UCSD-AML1 (cell line): ENCODE measurements around the gene CHRDL1.
"Not testable (repeated sequence)": the region's sequence is repeated elsewhere in the genome, so short reads cannot be mapped to it uniquely, and the experiment has no call there.

Source experiments
- DNase-seq: peaks from one replicate; lab custom pipeline; 2025; ENCODE audit not compliant: unreplicated experiment; lab: John Stamatoyannopoulos, UW

Gene CHRDL1

GRCh38 chrX:110795645-110796406, at the start of gene CHRDL1:
CHRDL1 (minus strand) TSS chrX:110795817; CDS start chrX:110792181, 3,636 bp downstream.
- DNase-seq = no peak

GRCh38 chrX:110836982-110837381, 41.4 kb upstream of the CHRDL1 start:
- no peak for DNase-seq

- DNase-seq = no peak
These were observed 40.8 kb upstream of the CHRDL1 start for GRCh38 chrX:110836451-110836850.

DNA sequence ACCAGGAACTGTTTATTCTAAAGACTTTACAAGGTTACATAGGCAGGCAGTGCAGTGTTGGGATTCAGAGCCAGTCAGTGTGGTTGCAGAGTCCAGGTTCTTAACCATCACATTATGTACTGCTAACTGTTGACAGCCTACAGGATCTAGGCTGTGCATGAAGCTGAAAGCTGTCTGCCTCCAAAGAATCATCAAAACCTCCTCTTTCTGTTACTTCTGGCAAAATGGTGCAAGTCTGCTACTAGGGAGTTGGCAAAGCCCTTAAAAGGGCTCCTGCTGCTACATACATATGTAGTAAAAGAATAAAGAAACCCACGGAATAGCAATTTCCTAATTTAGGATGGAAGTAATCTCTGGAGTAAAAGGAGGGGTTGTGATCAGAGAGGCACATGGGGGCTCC, 40.4 kb upstream of the CHRDL1 start:
- DNase-seq = no peak

DNA sequence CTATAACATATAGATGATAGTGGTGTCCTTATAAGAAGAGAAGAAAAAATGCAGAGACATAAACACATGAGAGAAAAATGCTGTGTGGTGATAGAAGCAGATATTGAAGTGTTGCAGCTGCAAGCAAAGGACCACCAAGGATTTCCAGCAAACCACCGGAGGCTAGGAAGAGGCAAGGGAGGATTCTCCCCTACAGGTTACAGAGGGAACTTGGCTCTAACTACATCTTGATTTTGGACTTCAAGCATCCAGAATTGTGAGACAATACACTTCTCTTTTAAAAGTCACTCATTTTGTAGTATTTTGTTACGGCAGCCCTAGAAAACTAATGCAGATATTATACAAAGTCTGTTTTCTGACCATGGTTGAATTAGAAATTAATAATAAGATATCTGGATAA, 30.4 kb upstream of the CHRDL1 start:
- no peak for DNase-seq

DNA sequence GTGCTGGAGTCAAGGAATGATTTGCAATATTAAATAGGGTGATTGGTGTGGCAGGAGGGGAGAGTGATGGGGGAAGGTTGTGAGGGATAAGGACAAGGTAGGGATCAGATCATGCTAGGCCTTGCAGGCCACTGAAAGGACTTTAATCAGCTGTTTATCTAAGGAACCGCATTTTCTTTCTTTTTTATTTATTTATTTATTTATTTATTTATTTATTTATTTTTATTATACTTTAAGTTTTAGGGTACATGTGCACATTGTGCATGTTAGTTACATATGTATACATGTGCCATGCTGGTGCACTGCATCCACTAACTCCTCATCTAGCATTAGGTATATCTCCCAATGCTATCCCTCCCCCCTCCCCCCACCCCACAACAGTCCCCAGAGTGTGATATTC, 20.9 kb upstream of the CHRDL1 start:
- not testable (repeated sequence) for DNase-seq

- no peak for DNase-seq
These were observed 10.5 kb upstream of the CHRDL1 start for GRCh38 chrX:110806145-110806544.

DNA sequence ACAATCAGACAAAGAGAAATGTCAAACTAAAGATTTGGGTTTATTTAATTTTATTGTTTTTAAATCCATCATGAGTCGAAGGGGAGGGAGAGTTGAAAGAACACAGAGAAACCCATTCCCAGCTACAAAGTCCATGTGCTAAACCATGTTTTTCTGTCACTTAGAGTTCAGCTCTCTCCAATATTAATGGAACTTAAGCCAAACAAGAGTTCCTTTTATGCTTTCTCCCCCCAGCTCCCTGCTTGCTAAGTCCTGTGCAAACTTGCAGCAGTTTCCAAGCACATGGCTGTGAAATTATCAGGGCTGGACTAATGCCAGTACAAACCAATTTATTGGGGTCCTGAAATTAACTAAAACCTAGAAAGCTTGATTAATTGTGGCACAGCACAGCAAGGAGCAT, 9.7 kb upstream of the CHRDL1 start:
- no peak for DNase-seq

DNA sequence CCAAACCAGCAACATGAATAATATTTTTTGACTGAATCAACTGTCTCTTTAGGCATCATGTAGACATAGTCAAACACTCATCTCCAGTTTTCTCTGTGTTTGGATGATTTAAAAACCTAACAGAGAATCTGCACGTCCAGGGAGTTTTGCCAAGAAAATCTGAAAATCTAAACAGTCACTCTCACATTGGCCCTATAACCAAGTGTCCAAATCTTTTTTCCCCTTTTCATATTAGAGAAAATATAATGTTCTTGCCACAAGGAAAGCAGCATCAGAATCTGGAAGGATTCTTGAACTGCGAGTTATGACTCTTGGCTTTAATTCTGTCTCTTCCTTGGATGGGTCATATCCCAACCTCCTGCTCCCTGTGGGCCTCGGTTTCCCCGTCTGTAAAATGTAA, 8.8 kb upstream of the CHRDL1 start:
- DNase-seq = no peak

GRCh38 chrX:110803506-110803905, 7.9 kb upstream of the CHRDL1 start:
- no peak for DNase-seq

DNA sequence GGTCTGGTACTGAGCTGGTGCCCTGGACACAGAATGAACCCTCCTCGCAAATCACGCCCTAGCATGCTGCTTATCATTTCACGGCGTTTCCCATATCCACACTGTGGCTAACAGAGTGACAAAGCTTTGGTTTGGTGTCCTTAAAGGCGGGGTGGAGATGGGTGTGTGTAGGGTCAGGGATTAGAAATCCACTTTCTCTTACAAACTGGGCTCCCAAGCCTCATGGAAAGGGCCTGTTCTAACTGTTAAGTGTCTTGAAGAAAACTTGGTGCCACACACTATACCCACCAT, 735 bp upstream of the CHRDL1 start:
- DNase-seq = no peak

DNA sequence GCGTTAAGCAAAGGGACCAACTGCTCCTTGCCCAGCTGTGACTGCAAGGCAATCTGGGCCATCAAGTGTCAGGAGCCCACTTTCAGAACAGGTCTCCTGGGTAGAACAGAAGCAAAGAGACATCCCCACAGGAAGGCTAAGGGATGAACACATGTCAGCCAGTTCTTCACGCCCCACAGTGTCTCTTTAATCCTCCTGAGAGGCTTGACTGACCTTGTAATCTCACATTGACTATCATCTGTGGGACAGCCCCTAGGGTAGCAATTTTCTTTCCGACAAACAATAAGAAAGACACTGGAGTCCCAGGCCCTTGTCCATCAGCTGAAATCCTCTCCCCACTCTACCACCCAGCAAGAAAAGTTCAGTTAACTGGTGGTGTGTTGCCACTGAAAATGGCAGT, 1.0 kb downstream of the CHRDL1 start:
- DNase-seq = no peak

DNA sequence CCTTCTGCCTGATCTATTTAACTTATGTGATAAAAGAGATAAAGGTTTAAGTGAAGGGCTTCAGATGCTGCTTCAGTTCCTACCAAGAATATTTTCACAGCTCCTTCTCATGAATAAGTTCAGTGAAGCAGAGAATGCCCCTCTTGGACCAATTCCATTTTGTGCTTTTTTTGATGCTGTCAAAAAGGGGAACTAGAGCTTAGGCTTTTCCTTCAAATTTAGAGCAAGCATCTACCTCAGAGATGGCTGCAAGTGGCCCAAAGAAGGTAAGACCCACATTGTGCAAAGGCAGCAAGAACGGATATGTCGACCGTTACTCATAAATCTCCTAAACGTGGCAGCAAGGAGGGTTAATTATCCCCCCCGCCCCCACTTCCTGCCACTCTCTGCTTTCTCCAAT, 4.5 kb downstream of the CHRDL1 start:
- no peak for DNase-seq

DNA sequence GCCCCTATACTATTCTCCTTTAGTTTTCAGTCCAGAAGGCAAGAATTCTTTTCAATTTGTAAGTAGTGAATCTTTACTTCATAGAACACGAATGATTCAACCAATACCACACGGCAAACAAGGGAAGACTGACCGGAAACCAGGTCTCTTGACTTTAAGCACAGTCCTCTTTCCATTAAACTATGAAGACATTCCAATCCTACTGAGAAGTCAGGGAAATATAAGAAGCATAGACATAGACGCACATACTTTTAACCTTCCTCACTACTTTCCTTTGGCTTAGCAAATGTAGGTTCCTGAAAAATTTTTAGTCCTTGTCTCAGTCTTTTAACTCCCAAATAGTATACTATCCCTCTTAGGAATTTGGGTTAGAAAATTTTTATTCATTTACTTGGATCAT, 9.1 kb downstream of the CHRDL1 start:
- no peak for DNase-seq

DNA sequence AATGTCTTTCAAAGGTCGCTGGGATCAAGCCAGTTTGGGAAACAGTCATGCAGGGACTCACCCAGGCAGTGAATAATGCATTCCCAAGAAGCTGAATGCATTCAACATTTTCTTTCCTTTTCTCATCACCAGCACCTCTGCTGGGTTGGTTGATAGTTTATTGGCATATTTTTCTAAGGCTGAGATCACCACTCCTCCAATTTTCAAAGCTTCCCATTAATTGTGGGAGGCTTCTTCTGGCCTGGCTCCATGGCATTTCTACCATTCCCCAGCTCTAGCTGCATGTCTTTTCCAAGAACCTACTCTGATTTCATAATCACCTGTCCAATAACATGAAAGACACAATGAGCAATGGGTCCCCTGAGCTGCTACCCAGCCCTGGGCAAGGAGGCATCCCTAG, 35.8 kb downstream of the CHRDL1 start:
- no peak for DNase-seq

DNA sequence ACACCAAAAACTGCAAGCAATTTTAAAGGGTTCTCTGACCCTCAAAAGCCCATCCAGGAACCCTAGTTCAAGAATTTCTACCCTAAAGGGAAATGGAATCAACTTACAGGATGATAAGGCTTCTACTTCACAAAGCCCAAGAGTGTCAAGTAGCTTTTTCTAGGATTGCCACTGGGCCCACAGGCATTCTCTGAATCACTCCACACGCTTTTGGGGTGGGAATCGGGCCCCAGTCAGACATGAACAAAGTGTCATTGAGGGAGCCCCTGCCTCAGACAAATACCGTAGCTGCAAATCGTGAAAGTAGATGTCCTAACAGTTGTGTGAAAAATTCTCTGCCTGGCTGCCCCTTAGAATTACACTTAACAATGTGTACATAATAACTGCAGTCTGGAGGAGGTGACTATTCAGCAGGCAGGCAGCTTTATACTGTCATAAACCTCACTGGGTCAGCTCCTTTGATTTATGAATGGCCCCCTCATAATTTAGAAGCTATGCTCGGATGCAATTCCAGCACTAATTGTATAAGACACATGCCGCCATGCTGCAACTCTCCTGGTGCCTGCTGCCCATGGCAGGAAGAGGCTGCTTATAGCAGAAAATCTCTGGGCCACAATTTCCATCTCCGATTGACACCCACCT, 36.7 kb downstream of the CHRDL1 start:
- no peak for DNase-seq

DNA sequence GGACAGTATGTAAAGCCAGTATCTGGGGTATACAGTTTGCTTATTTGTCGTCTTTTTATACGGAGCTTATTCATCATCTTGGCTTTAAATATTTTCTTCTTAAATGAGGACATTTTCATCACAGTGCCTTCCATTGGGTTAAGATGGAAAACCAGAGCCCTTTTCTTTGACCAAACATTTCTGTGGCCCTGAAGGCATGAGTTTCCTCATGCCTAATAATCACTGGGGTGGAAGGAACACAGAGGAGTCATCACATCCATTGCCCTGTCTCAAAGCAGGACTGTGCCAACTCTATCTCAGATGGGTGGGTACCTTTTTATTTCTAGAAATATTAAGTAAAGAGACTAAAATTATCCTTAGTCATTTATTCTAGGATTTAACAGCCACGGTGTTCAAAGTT, 40.0 kb downstream of the CHRDL1 start:
- no peak for DNase-seq

DNA sequence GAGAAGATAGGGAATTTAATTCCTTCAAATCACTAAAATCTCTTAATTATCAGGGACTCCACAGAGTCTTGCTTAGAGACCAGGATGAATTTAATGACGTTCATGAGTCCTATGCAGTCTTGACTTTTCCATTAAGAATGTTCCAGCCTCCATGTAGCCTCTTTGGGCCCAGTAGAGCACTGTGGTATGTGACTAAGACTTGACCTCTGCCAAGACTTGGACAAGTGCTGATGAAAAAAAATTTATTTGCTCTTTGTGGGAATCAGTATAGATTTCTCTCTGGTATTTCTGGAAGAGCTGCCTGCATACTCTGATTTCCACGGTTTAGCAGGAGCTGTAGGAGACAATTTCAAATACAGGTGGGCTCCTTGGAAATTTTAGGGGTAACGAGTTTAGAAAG, 40.6 kb downstream of the CHRDL1 start:
- no peak for DNase-seq

- DNase-seq = no peak
These were observed 45.0 kb downstream of the CHRDL1 start for GRCh38 chrX:110750526-110751189.

DNA sequence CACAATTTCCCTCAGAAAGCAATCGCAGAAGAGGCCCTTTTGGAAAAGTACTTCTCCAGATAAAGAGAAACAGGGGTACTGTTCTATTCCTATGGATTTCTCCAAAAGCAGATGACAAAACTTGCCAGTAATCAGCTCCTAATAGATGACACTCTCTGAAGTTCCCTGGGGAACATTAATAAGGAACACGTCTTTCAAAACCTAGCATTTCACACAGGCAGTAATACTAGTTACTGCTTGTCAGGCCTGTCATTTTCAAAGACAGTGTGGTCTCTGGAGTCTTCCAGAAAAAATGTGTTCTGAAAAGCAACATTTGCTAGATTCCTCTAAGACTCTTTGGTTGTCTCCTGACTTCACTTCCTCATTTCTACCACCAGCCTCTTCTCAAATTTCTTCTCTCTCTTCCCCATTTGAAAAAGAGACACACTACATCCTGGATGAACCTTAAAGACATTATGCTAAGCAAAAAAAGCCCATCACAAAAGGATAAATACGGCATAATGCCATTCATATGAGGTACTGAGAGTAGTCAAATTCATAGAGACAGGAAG, 47.3 kb downstream of the CHRDL1 start:
- no peak for DNase-seq

GRCh38 chrX:110746014-110746413, 49.6 kb downstream of the CHRDL1 start:
- no peak for DNase-seq

DNA sequence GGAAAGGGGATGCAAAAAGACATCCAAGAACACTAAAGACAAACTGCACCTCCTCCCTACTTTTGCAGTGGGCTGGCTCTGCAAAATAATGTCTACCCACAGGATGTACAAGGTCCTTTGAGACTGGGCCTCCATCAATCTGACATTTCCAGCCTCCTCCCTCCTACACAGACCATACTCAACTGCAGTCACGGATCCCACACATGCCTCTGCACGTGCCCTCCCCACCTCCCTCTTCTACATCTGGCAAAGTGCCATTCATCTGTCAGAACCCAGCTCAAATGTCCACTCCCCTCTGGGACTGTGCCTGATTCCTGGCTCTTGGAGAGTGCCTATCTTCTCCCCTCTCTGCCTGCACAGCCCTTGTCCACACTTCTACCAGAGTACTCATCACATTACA, 50.3 kb downstream of the CHRDL1 start:
- DNase-seq = no peak
